ENCODE measurements around the gene CAMKK1. TPM values are rescaled to one million over a fixed set of nuclear protein-coding genes. Genes with fewer than 3 reads are reported as not detected.

The CAMKK1 gene
- total and polyA plus RNA-seq, 9 of the 15 experiments (the other 6 are each of a cell fraction or from before 2014, with no cell fraction given), result 0.34 to 7.5 (median 4.9) TPM

- TF ChIP-seq NFIX (CRISPR knock-in tag; IDR thresholded peaks at IDR 0.05; ENCODE audit: low read depth) (no peak), POLR2G (IDR thresholded peaks at IDR 0.05; ENCODE audit: low read depth, low read length) (peak; percentile 92)
These were observed 4.3 kb downstream of the CAMKK1 start (continued) for GRCh38 chr17:3888343-3889171.

GRCh38 chr17:3887804-3888203 lies 5.0 kb downstream of the CAMKK1 start:
- 56% methylated on average over 5 of the region's 9 CpGs for WGBS (ENCODE audit: insufficient coverage, low coverage, missing lambda C conversion rate)
- H3K9ac ChIP-seq (ENCODE audit: insufficient read depth in 1 of 2, low read depth in 2 of 2, low read length in 2 of 2), result peak overlapping the region; percentile 79 to 83; a peak in 2 of 4 replicates

More at GRCh38 chr17:3887804-3888203, 5.0 kb downstream of the CAMKK1 start:
- H3K27ac ChIP-seq (ENCODE audit: extremely low read depth, low read depth, low read length), result peak overlapping the region; percentile 78; the same call in 2 of the 3 replicates
- TF ChIP-seq ZBTB11 (CRISPR knock-in tag; IDR thresholded peaks at IDR 0.05) (0 out of 6 replicates have a peak, but pooled peaks of 1 of the 3 experiments have one; percentile 1), ZNF408 (CRISPR knock-in tag; IDR thresholded peaks at IDR 0.05; ENCODE audit: low read depth) (no peak), RFX1 (IDR thresholded peaks at IDR 0.05) (peak; percentile 74; the same call in 1 of the 2 replicates)
- DNase-seq (ENCODE audit: extremely low read depth in 1 of 4, low spot score in 3 of 4) (peak in 2 of 4 experiments; percentile 36 to 43), ATAC-seq (no peak), FAIRE-seq (no peak)
- CTCF ChIA-PET (ENCODE audit: low intra/inter-chr PET ratio), result no interaction called here
- H3K27me3 ChIP-seq (ENCODE audit: control insufficient read depth in 2 of 2, insufficient read depth in 2 of 2, low read length in 2 of 2), result no peaks in the 10 kb centered on the region
- in situ Hi-C loops (cut with MboI), result no loop called here
- H3K4me1 ChIP-seq (replicated peaks in 1 of 2; ENCODE audit: control insufficient read depth in 2 of 2, insufficient read depth in 2 of 2, low read length in 2 of 2), result peaks cover 26 to 60% of the 10 kb centered on the region in 2 experiments
- BruUV-seq (replicated peaks), result no TSS peak
- peaks cover 23% of the 10 kb centered on the region; the same call in 1 of the 3 replicates for H3K36me3 ChIP-seq (ENCODE audit: control insufficient read depth, insufficient read depth, low read length)
- intact Hi-C loops (cut with micrococcal nuclease), result no loop called here
- H3K9me3 ChIP-seq (replicated peaks; ENCODE audit: control insufficient read depth, insufficient read depth, low read depth, low read length), result no peaks in the 10 kb centered on the region
- peak overlapping the region; percentile 77 for H2AFZ ChIP-seq (ENCODE audit: low read depth, low read length)
- no peaks in the 10 kb centered on the region for H3K9me1 ChIP-seq (ENCODE audit: control insufficient read depth, insufficient read depth, low read length)
- H4K20me1 ChIP-seq (replicated peaks; ENCODE audit: control insufficient read depth, insufficient read depth, low read length), result no peaks in the 10 kb centered on the region
- POLR2A ChIA-PET, result no interaction called here
- H3K79me2 ChIP-seq (ENCODE audit: control insufficient read depth, insufficient read depth, low read length), result peaks cover 36% of the 10 kb centered on the region
- no peak overlapping the region for H3K4me3 ChIP-seq
- peak overlapping the region; percentile 64; the same call in 1 of the 2 replicates for H3K4me2 ChIP-seq (ENCODE audit: insufficient read depth, low read length)
